ENCODE measurements around the gene SAMD13.

The SAMD13 gene

GRCh38 chr1:84259376-84259775 is 42.1 kb upstream of the SAMD13 start:
- Mint-ChIP-seq H3K27me3 (ENCODE audit: low read depth, poor library complexity) (no peaks in the 10 kb centered on the region), H3K9me3 (no peaks in the 10 kb centered on the region), H3K4me1 (peaks cover under 1% of the 10 kb centered on the region), H3K4me3 (no peak overlapping the region), H3K36me3 (ENCODE audit: low read depth) (no peaks in the 10 kb centered on the region), H3K27ac (no peak overlapping the region)
- no peak for DNase-seq
- TF ChIP-seq, protein P1, sequence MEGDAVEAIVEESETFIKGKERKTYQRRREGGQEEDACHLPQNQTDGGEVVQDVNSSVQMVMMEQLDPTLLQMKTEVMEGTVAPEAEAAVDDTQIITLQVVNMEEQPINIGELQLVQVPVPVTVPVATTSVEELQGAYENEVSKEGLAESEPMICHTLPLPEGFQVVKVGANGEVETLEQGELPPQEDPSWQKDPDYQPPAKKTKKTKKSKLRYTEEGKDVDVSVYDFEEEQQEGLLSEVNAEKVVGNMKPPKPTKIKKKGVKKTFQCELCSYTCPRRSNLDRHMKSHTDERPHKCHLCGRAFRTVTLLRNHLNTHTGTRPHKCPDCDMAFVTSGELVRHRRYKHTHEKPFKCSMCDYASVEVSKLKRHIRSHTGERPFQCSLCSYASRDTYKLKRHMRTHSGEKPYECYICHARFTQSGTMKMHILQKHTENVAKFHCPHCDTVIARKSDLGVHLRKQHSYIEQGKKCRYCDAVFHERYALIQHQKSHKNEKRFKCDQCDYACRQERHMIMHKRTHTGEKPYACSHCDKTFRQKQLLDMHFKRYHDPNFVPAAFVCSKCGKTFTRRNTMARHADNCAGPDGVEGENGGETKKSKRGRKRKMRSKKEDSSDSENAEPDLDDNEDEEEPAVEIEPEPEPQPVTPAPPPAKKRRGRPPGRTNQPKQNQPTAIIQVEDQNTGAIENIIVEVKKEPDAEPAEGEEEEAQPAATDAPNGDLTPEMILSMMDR (IDR thresholded peaks at IDR 0.05): no peak

DNA sequence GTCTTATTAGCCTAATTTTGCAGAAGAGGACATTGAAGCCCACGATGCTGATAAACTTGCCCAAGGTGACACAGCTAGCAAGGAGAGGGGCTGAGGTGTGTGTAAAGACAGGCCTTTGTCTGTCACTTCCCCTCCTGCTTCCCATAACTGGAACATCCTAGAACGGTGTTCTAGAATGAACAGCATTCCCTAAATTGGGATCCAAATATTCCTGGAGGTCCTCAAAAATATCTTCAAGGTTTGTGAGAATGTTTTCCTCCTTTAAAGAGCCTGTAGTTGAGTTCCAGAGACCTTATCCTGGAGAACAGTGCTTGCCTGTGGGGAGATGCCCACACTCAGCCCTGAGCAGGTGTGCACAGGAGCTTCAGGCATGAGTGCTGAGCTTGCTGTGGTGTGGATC is 41.5 kb upstream of the SAMD13 start:
- TF ChIP-seq, protein P1 (IDR thresholded peaks at IDR 0.05): no peak
- Mint-ChIP-seq H3K27me3 (ENCODE audit: low read depth, poor library complexity) (no peaks in the 10 kb centered on the region), H3K36me3 (ENCODE audit: low read depth) (no peaks in the 10 kb centered on the region), H3K4me3 (no peak overlapping the region), H3K4me1 (peaks cover 7% of the 10 kb centered on the region), H3K27ac (no peak overlapping the region), H3K9me3 (no peaks in the 10 kb centered on the region)
- no peak for DNase-seq

GRCh38 chr1:84260852-84261518 is 40.5 kb upstream of the SAMD13 start:
- H3K4me3 Mint-ChIP-seq: no peak overlapping the region
- DNase-seq: no peak
- H3K27me3 Mint-ChIP-seq (ENCODE audit: low read depth, poor library complexity): no peaks in the 10 kb centered on the region
- H3K9me3 Mint-ChIP-seq: no peaks in the 10 kb centered on the region
- H3K4me1 Mint-ChIP-seq: peaks cover 16% of the 10 kb centered on the region
- TF ChIP-seq, protein P1 (IDR thresholded peaks at IDR 0.05): no peak
- H3K27ac Mint-ChIP-seq: no peak overlapping the region
- no peaks in the 10 kb centered on the region for H3K36me3 Mint-ChIP-seq (ENCODE audit: low read depth)

DNA sequence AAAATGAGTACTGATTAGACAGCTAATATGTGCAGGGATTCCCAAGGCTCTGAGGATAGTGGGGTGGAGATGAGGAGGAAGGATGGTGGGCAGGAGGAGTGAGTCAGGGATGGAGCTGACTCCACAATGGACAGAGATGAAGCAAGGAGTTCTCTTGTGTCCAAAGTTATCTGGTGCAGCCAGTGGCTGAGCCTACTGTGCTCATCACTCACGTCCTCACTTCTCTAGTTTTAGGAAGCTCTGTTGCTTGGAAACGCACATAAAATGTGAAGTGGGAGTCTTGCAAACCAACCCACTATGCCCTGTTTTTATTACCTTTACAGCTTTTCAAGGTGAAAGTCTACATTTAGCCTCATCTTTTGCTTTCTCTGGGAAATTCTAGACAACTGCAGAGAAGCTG is 36.5 kb upstream of the SAMD13 start:
- peak overlapping the region; percentile 9 for H3K4me3 Mint-ChIP-seq
- no peak for DNase-seq
- H3K27me3 Mint-ChIP-seq (ENCODE audit: low read depth, poor library complexity): no peaks in the 10 kb centered on the region
- peaks cover 45% of the 10 kb centered on the region for H3K4me1 Mint-ChIP-seq
- peaks cover 7% of the 10 kb centered on the region for H3K9me3 Mint-ChIP-seq
- TF ChIP-seq, protein P1 (IDR thresholded peaks at IDR 0.05): no peak
- H3K36me3 Mint-ChIP-seq (ENCODE audit: low read depth): no peaks in the 10 kb centered on the region
- H3K27ac Mint-ChIP-seq: peak overlapping the region; percentile 96

- H3K4me3 Mint-ChIP-seq: no peak overlapping the region
- TF ChIP-seq, protein P1 (IDR thresholded peaks at IDR 0.05): no peak
- peak overlapping the region; percentile 85 for H3K27ac Mint-ChIP-seq
- H3K4me1 Mint-ChIP-seq: peaks cover 54% of the 10 kb centered on the region
- no peak for DNase-seq
- no peaks in the 10 kb centered on the region for H3K27me3 Mint-ChIP-seq (ENCODE audit: low read depth, poor library complexity)
- no peaks in the 10 kb centered on the region for H3K36me3 Mint-ChIP-seq (ENCODE audit: low read depth)
- H3K9me3 Mint-ChIP-seq: peaks cover 8% of the 10 kb centered on the region
Measured at GRCh38 chr1:84265867-84266266, 35.6 kb upstream of the SAMD13 start.

DNA sequence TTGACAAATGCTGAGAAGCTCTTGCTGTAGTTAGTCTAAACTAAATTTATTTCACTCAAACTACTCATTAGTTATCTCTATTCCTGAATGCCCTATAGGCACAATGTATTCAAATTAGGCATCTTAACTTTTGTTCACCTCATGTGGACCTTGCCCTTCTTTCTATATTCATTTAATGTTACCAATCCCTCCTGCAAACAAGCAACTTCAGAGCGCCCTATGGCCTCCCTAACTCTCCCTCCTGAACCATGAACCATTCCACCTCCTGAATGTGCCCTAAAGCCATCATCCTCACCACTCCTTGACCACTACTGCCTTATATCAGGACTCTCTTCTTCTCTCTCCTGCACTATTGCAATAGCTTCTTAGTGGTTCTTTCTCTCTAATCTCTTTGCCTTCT is 34.8 kb upstream of the SAMD13 start:
- Mint-ChIP-seq H3K9me3 (peaks cover 8% of the 10 kb centered on the region), H3K4me3 (no peak overlapping the region), H3K27me3 (ENCODE audit: low read depth, poor library complexity) (no peaks in the 10 kb centered on the region), H3K4me1 (peaks cover 63% of the 10 kb centered on the region), H3K27ac (no peak overlapping the region), H3K36me3 (ENCODE audit: low read depth) (no peaks in the 10 kb centered on the region)
- DNase-seq: no peak
- TF ChIP-seq, protein P1 (IDR thresholded peaks at IDR 0.05): no peak

Measured in nephron progenitor cell (in vitro differentiated cells).